H9 (cell line): Measurements from ENCODE around the gene JUNB. TPM values are rescaled to one million over a fixed set of nuclear protein-coding genes. Genes with fewer than 3 reads are reported as not detected.

Experiments used
- DNase-seq: peaks from one replicate; pipeline ENCODE4 v3.0.0-alpha.2; 2017
- H2AFZ ChIP-seq: one replicate; pipeline ENCODE4 v1.6.1; 2013; ENCODE audit warnings: mild to moderate bottlenecking, low read length, control low read depth, moderate library complexity
- H2AK5ac ChIP-seq: 2 replicates; pipeline ENCODE4 v1.6.1; 2013; ENCODE audit warnings: low read length, control low read depth, mixed read lengths; ENCODE audit not compliant: insufficient read length
- H2BK120ac ChIP-seq: one replicate; pipeline ENCODE4 v1.6.1; 2013; ENCODE audit warnings: low read depth, mild to moderate bottlenecking, low read length, control low read depth, inconsistent platforms; ENCODE audit not compliant: poor library complexity, severe bottlenecking
- H2BK12ac ChIP-seq: 2 replicates; pipeline ENCODE4 v1.6.1; 2013; ENCODE audit warnings: low read length, control low read depth, mixed read lengths, low read depth; ENCODE audit not compliant: insufficient read length
- H2BK15ac ChIP-seq: 2 replicates; pipeline ENCODE4 v1.6.1; 2013; ENCODE audit warnings: low read depth, low read length, control low read depth
- H2BK20ac ChIP-seq: one replicate; pipeline ENCODE4 v1.6.1; 2013; ENCODE audit warnings: low read depth, mild to moderate bottlenecking, low read length, control low read depth, inconsistent platforms; ENCODE audit not compliant: poor library complexity, severe bottlenecking
- H2BK5ac ChIP-seq: 2 replicates; pipeline ENCODE4 v1.6.1; 2013; ENCODE audit warnings: low read length, control low read depth, mixed read lengths; ENCODE audit not compliant: insufficient read length
- H3K14ac ChIP-seq: 2 replicates; pipeline ENCODE4 v1.6.1; 2013; ENCODE audit warnings: low read length, control low read depth; ENCODE audit not compliant: insufficient read depth
- H3K18ac ChIP-seq: 2 replicates; pipeline ENCODE4 v1.6.1; 2013; ENCODE audit warnings: low read depth, mild to moderate bottlenecking, mixed read lengths, low read length, control low read depth; ENCODE audit not compliant: insufficient read length
- H3K23ac ChIP-seq: 2 replicates; pipeline ENCODE4 v1.6.1; 2013; ENCODE audit warnings: low read length, control low read depth, mixed read lengths, low read depth; ENCODE audit not compliant: insufficient read length
- H3K23me2 ChIP-seq: 2 replicates; pipeline ENCODE4 v1.6.1; 2013; ENCODE audit warnings: low read depth, mild to moderate bottlenecking, mixed read lengths, low read length, control low read depth; ENCODE audit not compliant: insufficient read length, poor library complexity, severe bottlenecking
- H3K27ac ChIP-seq: 2 replicates; pipeline ENCODE4 v1.5.1; 2013; ENCODE audit warnings: low read length, control low read depth, mixed read lengths, low read depth; ENCODE audit not compliant: insufficient read length
- H3K27me3 ChIP-seq: 2 replicates; pipeline ENCODE4 v1.6.1; 2013; ENCODE audit warnings: low read length, control low read depth, inconsistent platforms; ENCODE audit not compliant: insufficient read depth
- H3K4ac ChIP-seq: 2 replicates; pipeline ENCODE4 v1.6.1; 2013; ENCODE audit warnings: low read depth, mild to moderate bottlenecking, control low read depth, inconsistent platforms, low read length, moderate library complexity
- H3K4me1 ChIP-seq: 2 replicates; pipeline ENCODE4 v1.6.1; 2013; ENCODE audit warnings: low read length, control low read depth, inconsistent platforms; ENCODE audit not compliant: insufficient read depth
- H3K4me2 ChIP-seq: 2 replicates; pipeline ENCODE4 v1.6.1; 2013; ENCODE audit warnings: low read length, control low read depth, mixed read lengths; ENCODE audit not compliant: insufficient read length, insufficient read depth
- H3K56ac ChIP-seq: 2 replicates; pipeline ENCODE4 v1.6.1; 2013; ENCODE audit warnings: low read depth, mild to moderate bottlenecking, mixed read lengths, low read length, control low read depth; ENCODE audit not compliant: insufficient read length
- H3K79me1 ChIP-seq: 2 replicates; pipeline ENCODE4 v1.6.1; 2013; ENCODE audit warnings: low read depth, mild to moderate bottlenecking, moderate library complexity, low read length, control low read depth, inconsistent platforms; ENCODE audit not compliant: insufficient read depth, poor library complexity, severe bottlenecking
- H3K79me2 ChIP-seq: 2 replicates; pipeline ENCODE4 v1.6.1; 2013; ENCODE audit warnings: low read length, control low read depth, inconsistent platforms; ENCODE audit not compliant: insufficient read depth
- H3K9ac ChIP-seq: 2 replicates; pipeline ENCODE4 v1.6.1; 2013; ENCODE audit warnings: low read length, control low read depth, mixed read lengths; ENCODE audit not compliant: insufficient read length; ENCODE audit errors: extremely low read depth
- H3K9me3 ChIP-seq: one replicate; pipeline ENCODE4 v1.6.1; 2013; ENCODE audit warnings: low read depth, low read length, inconsistent platforms; ENCODE audit not compliant: control insufficient read depth
- H3T11ph ChIP-seq: one replicate; pipeline ENCODE4 v1.6.1; 2013; ENCODE audit warnings: mild to moderate bottlenecking, low read length, control low read depth, inconsistent platforms
- H4K20me1 ChIP-seq: one replicate; pipeline ENCODE4 v1.6.1; 2013; ENCODE audit not compliant: control insufficient read depth, insufficient read length, insufficient read depth
- H4K5ac ChIP-seq: 2 replicates; pipeline ENCODE4 v1.6.1; 2013; ENCODE audit warnings: low read depth, mild to moderate bottlenecking, mixed read lengths, low read length, control low read depth; ENCODE audit not compliant: insufficient read length
- H4K8ac ChIP-seq: replicated peaks from 2 replicates; pipeline ENCODE4 v1.6.1; 2013; ENCODE audit warnings: low read length, control low read depth, mixed read lengths, low read depth; ENCODE audit not compliant: insufficient read length
- H4K91ac ChIP-seq: 2 replicates; pipeline ENCODE4 v1.6.1; 2013; ENCODE audit warnings: low read depth, mild to moderate bottlenecking, moderate library complexity, mixed read lengths, low read length, control low read depth; ENCODE audit not compliant: insufficient read length
- H3K27ac Mint-ChIP-seq, 3 experiments: 2 replicates in 2 of 3; 3 replicates in 1 of 3; pipeline ENCODE4 v1.8.0; 2020 to 2021; ENCODE audit warnings: mixed read lengths in 3 of 3, mild to moderate bottlenecking in 1 of 3, moderate library complexity in 1 of 3
- H3K27me3 Mint-ChIP-seq: 2 replicates; pipeline ENCODE4 v1.8.0; 2021; ENCODE audit warnings: low read depth, mild to moderate bottlenecking, moderate library complexity, mixed read lengths
- H3K36me3 Mint-ChIP-seq, 3 experiments: 2 replicates in 2 of 3; 3 replicates in 1 of 3; pipeline ENCODE4 v1.8.0; 2020 to 2021; ENCODE audit warnings: low read depth in 3 of 3, mixed read lengths in 3 of 3; ENCODE audit not compliant: insufficient read depth in 1 of 3
- H3K4me1 Mint-ChIP-seq, 2 experiments: 2 replicates each; pipeline ENCODE4 v1.8.0; 2020; ENCODE audit warnings: mixed read lengths in 2 of 2
- H3K4me3 Mint-ChIP-seq, 2 experiments: 2 replicates in 1 of 2; 3 replicates in 1 of 2; pipeline ENCODE4 v1.8.0; 2020 to 2021; ENCODE audit warnings: mild to moderate bottlenecking in 2 of 2, mixed read lengths in 2 of 2, moderate library complexity in 1 of 2
- H3K9me3 Mint-ChIP-seq, 2 experiments: 2 replicates in 1 of 2; 3 replicates in 1 of 2; pipeline ENCODE4 v1.8.0; 2020; ENCODE audit warnings: mild to moderate bottlenecking in 2 of 2, mixed read lengths in 2 of 2, moderate library complexity in 1 of 2
- WGBS: extraction: QIAGEN DNeasy Blood & Tissue Kit; methylation state at CpG from one replicate; pipeline ENCODE4 v1.1.7; 2013; ENCODE audit warnings: missing lambda C conversion rate, low lambda C conversion rate, mixed read lengths; ENCODE audit not compliant: insufficient read length; ENCODE audit errors: extremely low coverage; 5-methylcytosine and 5-hydroxymethylcytosine counted together
- total RNA-seq: library from RNA; stranded (reverse); gene quantifications from 2 replicates; pipeline ENCODE4 v1.2.1, GENCODE V29; 2021
- TF ChIP-seq, protein P1 (sequence below): fragments of 200-600 bp; sonication (generic); conservative IDR thresholded peaks from 3 replicates; pipeline ENCODE4 v1.8.0; 2021; ENCODE audit warnings: antibody characterized with exemption, mild to moderate bottlenecking

The JUNB gene
- total RNA-seq, 1 experiment from 2014 or later, result 15.9 TPM

DNA sequence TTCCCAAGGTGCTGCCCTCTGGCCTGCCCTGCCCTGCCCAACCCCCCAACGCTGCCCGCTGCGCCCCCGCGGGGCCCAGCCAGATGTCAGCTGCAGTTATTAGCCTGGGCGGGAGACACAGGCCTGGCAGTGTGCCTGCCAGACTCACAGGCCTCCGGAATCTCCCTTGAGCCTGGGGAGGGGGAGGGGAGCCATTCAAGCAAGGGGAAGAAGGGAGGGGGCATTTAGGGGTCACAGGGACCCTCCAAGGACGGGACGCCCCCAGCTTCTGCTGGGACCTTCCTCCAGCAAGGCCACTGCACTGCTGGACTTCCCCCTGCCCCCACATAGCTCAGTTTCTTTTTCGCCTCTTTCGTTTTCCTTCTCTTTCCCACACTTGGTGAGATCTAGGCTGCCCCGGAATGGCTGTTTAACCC, 2.6 kb upstream of the JUNB start:
- H3K27ac Mint-ChIP-seq, result peak overlapping the region; percentile 80 to 91 (median 83); a peak in 4 of 7 replicates
- Histone ChIP-seq H4K8ac (no peak overlapping the region), H3K14ac (peak overlapping the region; percentile 46; the same call in 1 of the 2 replicates), H3K4me1 (peaks cover 3% of the 10 kb centered on the region; the same call in 1 of the 2 replicates), H4K5ac (no peak overlapping the region), H3K27me3 (no peaks in the 10 kb centered on the region; the same call in 1 of the 2 replicates), H2BK5ac (no peak overlapping the region), H2AFZ (no peak overlapping the region), H3K4ac (no peak overlapping the region), H3K27ac (no peak overlapping the region), H3T11ph (no peak overlapping the region), H3K56ac (no peak overlapping the region), H2BK12ac (no peak overlapping the region), H3K23ac (no peak overlapping the region), H3K9me3 (no peaks in the 10 kb centered on the region), H3K4me2 (peak overlapping the region; percentile 34), H2BK15ac (no peak overlapping the region), H2AK5ac (no peak overlapping the region), H4K20me1 (no peaks in the 10 kb centered on the region), H3K79me1 (no peaks in the 10 kb centered on the region), H2BK120ac (no peak overlapping the region), H2BK20ac (no peak overlapping the region), H3K9ac (no peak overlapping the region), H3K23me2 (peaks cover 34% of the 10 kb centered on the region), H3K18ac (no peak overlapping the region), H4K91ac (no peak overlapping the region), H3K79me2 (no peaks in the 10 kb centered on the region)
- no peaks in the 10 kb centered on the region for H3K36me3 Mint-ChIP-seq
- H3K9me3 Mint-ChIP-seq, result no peaks in the 10 kb centered on the region
- peak overlapping the region; percentile 66 to 84 for H3K4me3 Mint-ChIP-seq
- DNase-seq, result peak; percentile 59
- WGBS, result no CpG with 5 or more reads among the region's 12 CpGs
- peaks cover 6% of the 10 kb centered on the region for H3K27me3 Mint-ChIP-seq
- TF ChIP-seq, protein P1, sequence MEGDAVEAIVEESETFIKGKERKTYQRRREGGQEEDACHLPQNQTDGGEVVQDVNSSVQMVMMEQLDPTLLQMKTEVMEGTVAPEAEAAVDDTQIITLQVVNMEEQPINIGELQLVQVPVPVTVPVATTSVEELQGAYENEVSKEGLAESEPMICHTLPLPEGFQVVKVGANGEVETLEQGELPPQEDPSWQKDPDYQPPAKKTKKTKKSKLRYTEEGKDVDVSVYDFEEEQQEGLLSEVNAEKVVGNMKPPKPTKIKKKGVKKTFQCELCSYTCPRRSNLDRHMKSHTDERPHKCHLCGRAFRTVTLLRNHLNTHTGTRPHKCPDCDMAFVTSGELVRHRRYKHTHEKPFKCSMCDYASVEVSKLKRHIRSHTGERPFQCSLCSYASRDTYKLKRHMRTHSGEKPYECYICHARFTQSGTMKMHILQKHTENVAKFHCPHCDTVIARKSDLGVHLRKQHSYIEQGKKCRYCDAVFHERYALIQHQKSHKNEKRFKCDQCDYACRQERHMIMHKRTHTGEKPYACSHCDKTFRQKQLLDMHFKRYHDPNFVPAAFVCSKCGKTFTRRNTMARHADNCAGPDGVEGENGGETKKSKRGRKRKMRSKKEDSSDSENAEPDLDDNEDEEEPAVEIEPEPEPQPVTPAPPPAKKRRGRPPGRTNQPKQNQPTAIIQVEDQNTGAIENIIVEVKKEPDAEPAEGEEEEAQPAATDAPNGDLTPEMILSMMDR, result no peak
- peaks cover 25 to 27% of the 10 kb centered on the region in 2 experiments for H3K4me1 Mint-ChIP-seq
